ENCODE data around the gene RTEL1. TPM values are rescaled to one million over a fixed set of nuclear protein-coding genes. Genes with fewer than 3 reads are reported as not detected.
A peak's percentile ranks its signal among the peaks of the same experiment; 100 is the strongest.

Gene RTEL1, protein sequence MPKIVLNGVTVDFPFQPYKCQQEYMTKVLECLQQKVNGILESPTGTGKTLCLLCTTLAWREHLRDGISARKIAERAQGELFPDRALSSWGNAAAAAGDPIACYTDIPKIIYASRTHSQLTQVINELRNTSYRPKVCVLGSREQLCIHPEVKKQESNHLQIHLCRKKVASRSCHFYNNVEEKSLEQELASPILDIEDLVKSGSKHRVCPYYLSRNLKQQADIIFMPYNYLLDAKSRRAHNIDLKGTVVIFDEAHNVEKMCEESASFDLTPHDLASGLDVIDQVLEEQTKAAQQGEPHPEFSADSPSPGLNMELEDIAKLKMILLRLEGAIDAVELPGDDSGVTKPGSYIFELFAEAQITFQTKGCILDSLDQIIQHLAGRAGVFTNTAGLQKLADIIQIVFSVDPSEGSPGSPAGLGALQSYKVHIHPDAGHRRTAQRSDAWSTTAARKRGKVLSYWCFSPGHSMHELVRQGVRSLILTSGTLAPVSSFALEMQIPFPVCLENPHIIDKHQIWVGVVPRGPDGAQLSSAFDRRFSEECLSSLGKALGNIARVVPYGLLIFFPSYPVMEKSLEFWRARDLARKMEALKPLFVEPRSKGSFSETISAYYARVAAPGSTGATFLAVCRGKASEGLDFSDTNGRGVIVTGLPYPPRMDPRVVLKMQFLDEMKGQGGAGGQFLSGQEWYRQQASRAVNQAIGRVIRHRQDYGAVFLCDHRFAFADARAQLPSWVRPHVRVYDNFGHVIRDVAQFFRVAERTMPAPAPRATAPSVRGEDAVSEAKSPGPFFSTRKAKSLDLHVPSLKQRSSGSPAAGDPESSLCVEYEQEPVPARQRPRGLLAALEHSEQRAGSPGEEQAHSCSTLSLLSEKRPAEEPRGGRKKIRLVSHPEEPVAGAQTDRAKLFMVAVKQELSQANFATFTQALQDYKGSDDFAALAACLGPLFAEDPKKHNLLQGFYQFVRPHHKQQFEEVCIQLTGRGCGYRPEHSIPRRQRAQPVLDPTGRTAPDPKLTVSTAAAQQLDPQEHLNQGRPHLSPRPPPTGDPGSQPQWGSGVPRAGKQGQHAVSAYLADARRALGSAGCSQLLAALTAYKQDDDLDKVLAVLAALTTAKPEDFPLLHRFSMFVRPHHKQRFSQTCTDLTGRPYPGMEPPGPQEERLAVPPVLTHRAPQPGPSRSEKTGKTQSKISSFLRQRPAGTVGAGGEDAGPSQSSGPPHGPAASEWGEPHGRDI (N-terminal part only)
- total RNA-seq (14.9 TPM in 2 replicates), polyA plus RNA-seq (14.8 and 15.8 TPM in 2 replicates)

- H3K27me3 ChIP-seq = no peaks in the 10 kb centered on the region
- H3K4me1 ChIP-seq (ENCODE audit: low read depth) = no peaks in the 10 kb centered on the region
- peak within 1 kb of the TSS; percentile 62 for H3K4me3 ChIP-seq
- TF ChIP-seq, protein P1, sequence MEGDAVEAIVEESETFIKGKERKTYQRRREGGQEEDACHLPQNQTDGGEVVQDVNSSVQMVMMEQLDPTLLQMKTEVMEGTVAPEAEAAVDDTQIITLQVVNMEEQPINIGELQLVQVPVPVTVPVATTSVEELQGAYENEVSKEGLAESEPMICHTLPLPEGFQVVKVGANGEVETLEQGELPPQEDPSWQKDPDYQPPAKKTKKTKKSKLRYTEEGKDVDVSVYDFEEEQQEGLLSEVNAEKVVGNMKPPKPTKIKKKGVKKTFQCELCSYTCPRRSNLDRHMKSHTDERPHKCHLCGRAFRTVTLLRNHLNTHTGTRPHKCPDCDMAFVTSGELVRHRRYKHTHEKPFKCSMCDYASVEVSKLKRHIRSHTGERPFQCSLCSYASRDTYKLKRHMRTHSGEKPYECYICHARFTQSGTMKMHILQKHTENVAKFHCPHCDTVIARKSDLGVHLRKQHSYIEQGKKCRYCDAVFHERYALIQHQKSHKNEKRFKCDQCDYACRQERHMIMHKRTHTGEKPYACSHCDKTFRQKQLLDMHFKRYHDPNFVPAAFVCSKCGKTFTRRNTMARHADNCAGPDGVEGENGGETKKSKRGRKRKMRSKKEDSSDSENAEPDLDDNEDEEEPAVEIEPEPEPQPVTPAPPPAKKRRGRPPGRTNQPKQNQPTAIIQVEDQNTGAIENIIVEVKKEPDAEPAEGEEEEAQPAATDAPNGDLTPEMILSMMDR (IDR thresholded peaks at IDR 0.05; ENCODE audit: low read depth, low read length) = no peak
- H3K27ac ChIP-seq = peak within 1 kb of the TSS; percentile 72
- no peaks in the 10 kb centered on the region for H3K9me3 ChIP-seq (ENCODE audit: low read depth)
- peak; percentile 95 to 96 for DNase-seq (ENCODE audit: low read depth in 1 of 2, low spot score in 1 of 2)
- no peaks in the 10 kb centered on the region for H3K36me3 ChIP-seq
Measured at GRCh38 chr20:63657937-63658748, at the start of gene RTEL1. Gene RTEL1 (plus strand): TSS chr20:63658312. CDS start chr20:63659403, 1,091 bp downstream.

DNA sequence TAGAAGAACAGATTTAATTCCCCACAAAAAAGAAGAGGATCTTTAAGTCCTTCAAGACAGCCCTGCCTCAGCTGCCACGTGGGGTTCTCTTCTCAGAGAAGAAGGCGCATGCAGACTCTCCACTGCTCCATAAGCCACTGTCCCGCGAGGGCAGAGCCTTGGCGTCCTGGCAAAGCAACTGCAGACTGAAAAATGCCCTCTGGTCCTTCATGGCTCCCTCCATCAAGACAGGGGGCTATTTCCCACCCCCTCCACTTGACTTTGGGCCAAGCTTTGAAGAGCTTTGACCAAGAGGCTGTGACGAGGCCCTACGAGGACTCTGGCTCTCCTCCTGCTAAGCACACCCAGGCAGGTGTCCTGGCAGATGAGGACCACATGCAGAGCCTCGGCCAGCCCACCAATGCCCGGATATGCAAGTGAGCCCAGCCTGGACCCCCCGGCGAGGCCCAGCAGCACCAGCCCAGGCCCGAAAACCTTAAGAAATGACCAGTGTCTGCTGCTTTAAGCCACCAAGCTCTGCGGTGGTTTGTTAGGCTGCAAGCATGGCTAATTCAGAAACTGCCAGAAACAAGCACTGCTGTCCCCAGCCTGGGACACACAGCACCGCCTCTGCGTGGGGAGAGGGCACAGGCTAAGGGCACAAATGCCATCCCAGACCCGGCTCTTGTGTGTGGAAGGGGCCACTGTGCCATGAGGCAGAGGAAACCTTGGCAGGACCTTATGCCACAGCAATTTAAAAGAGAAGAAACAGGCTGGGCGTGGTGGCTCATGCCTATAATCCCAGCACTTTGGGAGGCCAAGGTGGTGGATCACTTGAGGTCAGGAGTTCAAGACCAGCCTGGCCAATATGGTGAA, 47.3 kb upstream of the RTEL1 start:
- Histone ChIP-seq H3K9me3 (ENCODE audit: low read depth) (no peaks in the 10 kb centered on the region), H3K4me1 (ENCODE audit: low read depth) (no peaks in the 10 kb centered on the region), H3K36me3 (no peaks in the 10 kb centered on the region), H3K27me3 (no peaks in the 10 kb centered on the region), H3K4me3 (no peak overlapping the region), H3K27ac (no peak overlapping the region)
- no peak for DNase-seq (ENCODE audit: low read depth in 1 of 2, low spot score in 1 of 2)
- TF ChIP-seq, protein P1 (IDR thresholded peaks at IDR 0.05; ENCODE audit: low read depth, low read length) = no peak

DNA sequence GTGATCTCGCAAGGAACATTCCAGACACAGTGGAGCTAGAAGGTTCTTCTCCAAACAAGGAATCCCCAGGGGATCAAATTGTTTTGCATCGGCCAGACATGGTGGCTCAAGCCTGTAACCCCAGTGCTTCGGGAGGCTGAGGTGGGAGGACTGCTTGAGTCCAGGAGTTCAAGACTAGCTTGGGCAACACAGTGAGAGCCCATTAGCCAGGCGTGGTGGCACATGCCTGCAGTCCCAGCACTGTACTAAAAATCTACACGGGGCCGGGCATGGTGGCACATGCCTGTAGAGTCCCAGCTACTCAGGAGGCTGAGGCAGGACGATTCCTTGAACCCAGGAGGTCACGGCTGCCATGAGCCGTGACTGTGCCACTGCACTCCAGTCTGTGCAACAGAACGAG, 46.5 kb upstream of the RTEL1 start:
- Histone ChIP-seq H3K4me3 (no peak overlapping the region), H3K27ac (no peak overlapping the region), H3K27me3 (no peaks in the 10 kb centered on the region), H3K36me3 (no peaks in the 10 kb centered on the region), H3K4me1 (ENCODE audit: low read depth) (no peaks in the 10 kb centered on the region), H3K9me3 (ENCODE audit: low read depth) (no peaks in the 10 kb centered on the region)
- TF ChIP-seq, protein P1 (IDR thresholded peaks at IDR 0.05; ENCODE audit: low read depth, low read length) = no peak
- DNase-seq (ENCODE audit: low read depth in 1 of 2, low spot score in 1 of 2) = no peak

GRCh38 chr20:63612276-63612931, 45.7 kb upstream of the RTEL1 start:
- TF ChIP-seq, protein P1 (IDR thresholded peaks at IDR 0.05; ENCODE audit: low read depth, low read length) = no peak
- DNase-seq (ENCODE audit: low read depth in 1 of 2, low spot score in 1 of 2) = no peak
- no peak overlapping the region for H3K27ac ChIP-seq
- H3K9me3 ChIP-seq (ENCODE audit: low read depth) = no peaks in the 10 kb centered on the region
- H3K27me3 ChIP-seq = no peaks in the 10 kb centered on the region
- no peaks in the 10 kb centered on the region for H3K36me3 ChIP-seq
- no peak overlapping the region for H3K4me3 ChIP-seq
- H3K4me1 ChIP-seq (ENCODE audit: low read depth) = no peaks in the 10 kb centered on the region
